ENCODE results near the gene PRKAG2.

DNA sequence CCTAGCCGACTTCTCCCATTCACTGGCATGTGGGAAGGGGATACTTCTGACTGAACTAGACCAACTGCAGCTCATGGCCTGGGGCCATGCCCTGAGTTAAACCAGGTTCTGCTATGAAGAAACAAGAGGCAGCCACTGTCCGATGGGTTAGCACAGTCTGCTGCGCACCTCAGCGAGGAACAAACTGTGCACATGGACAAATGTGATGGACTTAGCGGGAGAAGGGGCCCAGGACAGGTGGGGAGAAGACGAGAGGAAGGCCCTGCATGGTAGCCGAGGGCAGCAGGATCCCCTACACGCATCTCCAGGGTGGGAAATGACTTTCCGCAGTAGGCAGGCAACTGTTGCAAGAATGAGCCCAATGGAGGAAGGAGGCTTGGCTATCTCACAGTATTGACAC is 115.0 kb downstream of the PRKAG2 start:
- TF ChIP-seq ZNF616 (CRISPR knock-in tag; IDR thresholded peaks at IDR 0.05; ENCODE audit: low read depth) (no peak), CEBPG (CRISPR knock-in tag; IDR thresholded peaks at IDR 0.05) (no peak), SMC3 (IDR thresholded peaks at IDR 0.05; ENCODE audit: low read length) (no peak), ZNF431 (CRISPR knock-in tag; IDR thresholded peaks at IDR 0.05; ENCODE audit: borderline replicate concordance, low read depth) (no peak), ZNF557 (CRISPR knock-in tag; IDR thresholded peaks at IDR 0.05) (no peak), BHLHE40 (IDR thresholded peaks at IDR 0.05; ENCODE audit: low read length) (no peak), ZNF660 (CRISPR knock-in tag; IDR thresholded peaks at IDR 0.05; ENCODE audit: borderline replicate concordance, low read depth) (no peak), HCFC1 (IDR thresholded peaks at IDR 0.05; ENCODE audit: low read depth, low read length) (no peak), REXO4 (CRISPR knock-in tag; IDR thresholded peaks at IDR 0.05; ENCODE audit: borderline replicate concordance) (no peak)
- TF ChIP-seq, protein P1, sequence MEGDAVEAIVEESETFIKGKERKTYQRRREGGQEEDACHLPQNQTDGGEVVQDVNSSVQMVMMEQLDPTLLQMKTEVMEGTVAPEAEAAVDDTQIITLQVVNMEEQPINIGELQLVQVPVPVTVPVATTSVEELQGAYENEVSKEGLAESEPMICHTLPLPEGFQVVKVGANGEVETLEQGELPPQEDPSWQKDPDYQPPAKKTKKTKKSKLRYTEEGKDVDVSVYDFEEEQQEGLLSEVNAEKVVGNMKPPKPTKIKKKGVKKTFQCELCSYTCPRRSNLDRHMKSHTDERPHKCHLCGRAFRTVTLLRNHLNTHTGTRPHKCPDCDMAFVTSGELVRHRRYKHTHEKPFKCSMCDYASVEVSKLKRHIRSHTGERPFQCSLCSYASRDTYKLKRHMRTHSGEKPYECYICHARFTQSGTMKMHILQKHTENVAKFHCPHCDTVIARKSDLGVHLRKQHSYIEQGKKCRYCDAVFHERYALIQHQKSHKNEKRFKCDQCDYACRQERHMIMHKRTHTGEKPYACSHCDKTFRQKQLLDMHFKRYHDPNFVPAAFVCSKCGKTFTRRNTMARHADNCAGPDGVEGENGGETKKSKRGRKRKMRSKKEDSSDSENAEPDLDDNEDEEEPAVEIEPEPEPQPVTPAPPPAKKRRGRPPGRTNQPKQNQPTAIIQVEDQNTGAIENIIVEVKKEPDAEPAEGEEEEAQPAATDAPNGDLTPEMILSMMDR (CRISPR knock-in tag; IDR thresholded peaks at IDR 0.05), result no peak
